CD4-positive, alpha-beta T cell treated with Interleukin-1 beta for 1 hour (primary cell): Measurements from ENCODE around the gene DRC1.

Experiments
- DNase-seq, 2 donors: peaks; one replicate each; pipeline ENCODE4 v3.0.0-alpha.2; 2020 to 2022

The DRC1 gene

GRCh38 chr2:26400723-26401122, 997 bp upstream of the DRC1 start:
- no peak for DNase-seq

GRCh38 chr2:26407526-26407925, 5.8 kb downstream of the DRC1 start:
- no peak for DNase-seq

DNA sequence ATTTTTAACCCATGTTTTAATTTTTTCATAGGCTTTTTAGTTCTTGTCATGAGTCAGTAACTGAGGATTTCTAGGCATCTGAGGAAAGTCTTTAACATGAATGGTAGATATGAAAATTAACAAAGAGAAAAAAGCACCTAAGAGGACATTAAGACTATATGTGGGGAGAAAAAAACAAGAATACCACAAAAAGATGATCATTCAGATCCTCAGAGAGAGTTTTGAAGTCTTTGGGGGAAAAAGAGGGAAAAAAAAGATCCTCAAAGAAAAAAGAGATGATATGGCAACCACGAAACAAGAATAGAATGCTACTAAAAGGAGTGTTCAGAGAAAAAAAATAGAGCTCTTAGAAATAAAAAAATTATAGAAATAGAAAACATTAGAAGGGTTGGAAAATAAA, 8.1 kb downstream of the DRC1 start:
- no peak for DNase-seq

GRCh38 chr2:26410764-26411243, 9.1 kb downstream of the DRC1 start:
- DNase-seq, result no peak

GRCh38 chr2:26411419-26411818, 9.7 kb downstream of the DRC1 start:
- DNase-seq, result no peak

GRCh38 chr2:26412091-26412673, 10.5 kb downstream of the DRC1 start:
- DNase-seq, result peak in 1 of 2 donors; percentile 5

GRCh38 chr2:26414311-26414710, 12.6 kb downstream of the DRC1 start:
- no peak for DNase-seq

DNA sequence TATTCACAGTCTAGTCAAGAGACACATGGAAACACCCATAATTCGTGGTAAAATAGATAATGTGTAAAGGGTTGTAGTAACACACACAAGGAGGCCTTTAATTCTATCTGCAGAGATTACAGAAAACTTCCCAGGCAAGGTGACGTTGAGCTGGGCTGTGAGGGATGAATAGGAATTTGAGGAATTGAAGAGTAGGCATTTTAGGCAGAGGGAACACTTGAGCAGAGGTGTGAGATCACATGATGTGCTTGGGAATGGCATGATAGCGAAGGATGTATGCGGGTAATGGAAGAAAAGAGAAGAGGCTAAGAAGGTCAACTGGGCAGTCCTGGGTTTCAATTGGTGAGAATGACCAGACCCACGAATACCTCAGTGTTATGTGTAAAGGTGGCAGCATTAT, 20.2 kb downstream of the DRC1 start:
- no peak for DNase-seq

DNA sequence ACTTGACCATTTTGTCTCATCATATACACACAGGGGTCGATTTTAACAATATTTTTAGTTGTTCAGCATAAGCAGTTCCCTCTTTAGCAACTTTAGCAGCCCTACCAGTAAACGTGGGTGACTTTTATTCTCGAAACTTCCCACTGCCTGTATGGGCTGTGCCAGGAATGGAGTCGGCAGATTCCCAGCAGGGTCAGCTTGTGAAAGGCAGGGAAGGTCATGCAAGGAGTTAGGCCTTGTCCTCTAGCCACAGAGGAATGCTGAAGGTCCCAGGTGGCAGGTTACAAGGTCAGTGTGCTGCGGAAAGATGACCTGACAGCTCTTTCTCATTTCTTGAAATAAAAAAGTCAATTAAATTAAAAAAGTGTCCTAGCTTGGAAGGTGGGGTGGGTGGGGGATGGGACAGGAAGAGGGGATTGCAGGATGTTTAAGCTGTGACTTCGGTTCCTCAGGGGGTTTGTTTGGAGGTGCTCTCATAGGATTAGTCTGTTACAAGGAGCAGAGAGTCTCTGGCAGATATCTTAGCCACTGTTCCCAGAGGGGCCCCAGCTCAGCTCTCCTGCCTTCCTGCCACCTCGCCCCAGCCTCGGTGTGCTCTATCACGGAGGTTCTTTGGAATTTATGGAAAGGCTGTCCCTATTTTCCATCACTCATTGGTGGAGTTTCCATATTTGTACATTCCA, 21.4 kb downstream of the DRC1 start:
- no peak for DNase-seq

GRCh38 chr2:26423750-26424149, 22.0 kb downstream of the DRC1 start:
- no peak for DNase-seq

- DNase-seq, result no peak
These were observed 22.5 kb downstream of the DRC1 start for GRCh38 chr2:26424221-26424620.

DNA sequence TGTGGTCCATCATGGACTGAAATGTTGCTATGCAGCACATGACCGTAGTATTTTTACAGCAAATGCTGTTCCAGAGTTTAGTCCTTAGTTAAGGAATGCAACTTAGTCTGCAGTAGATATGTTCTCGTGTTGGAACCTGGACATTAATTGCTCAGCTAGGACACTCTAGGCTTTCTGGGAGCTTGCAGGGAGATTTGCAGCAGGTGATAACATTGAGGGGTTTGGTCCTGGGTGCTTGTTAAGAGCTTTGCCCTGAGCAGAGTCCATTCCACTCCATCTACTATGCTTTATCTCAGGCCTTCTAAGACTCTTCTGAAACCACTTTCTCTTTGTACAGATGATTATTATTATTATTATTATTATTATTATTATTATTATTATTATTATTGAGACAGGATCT, 27.1 kb downstream of the DRC1 start:
- DNase-seq, result no peak

- DNase-seq, result no peak
These were observed 28.3 kb downstream of the DRC1 start for GRCh38 chr2:26429779-26430578.

- DNase-seq, result no peak
These were observed 29.1 kb downstream of the DRC1 start for GRCh38 chr2:26430826-26431225.

- no peak for DNase-seq
These were observed 30.6 kb downstream of the DRC1 start for GRCh38 chr2:26432363-26432762.

DNA sequence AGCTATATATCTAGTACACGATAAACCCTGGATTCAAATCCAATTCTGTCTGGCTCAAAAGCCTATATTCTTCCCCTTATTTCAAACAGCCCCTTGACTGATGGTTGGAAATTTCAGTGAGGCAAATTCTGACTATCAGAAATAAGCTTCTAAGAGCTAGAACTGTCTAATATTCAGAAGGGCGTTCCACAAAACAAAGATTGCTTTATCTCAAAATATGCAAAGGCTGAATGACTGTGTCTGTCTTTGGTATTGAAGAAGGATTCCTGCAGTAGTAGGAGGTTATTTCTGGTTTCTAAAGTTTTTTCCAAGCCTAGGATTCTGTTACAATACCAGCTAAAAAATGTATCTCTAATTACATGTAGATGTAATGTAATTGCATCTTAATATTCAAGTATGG, 31.1 kb downstream of the DRC1 start:
- no peak for DNase-seq

GRCh38 chr2:26435106-26435505, 33.4 kb downstream of the DRC1 start:
- DNase-seq, result no peak

DNA sequence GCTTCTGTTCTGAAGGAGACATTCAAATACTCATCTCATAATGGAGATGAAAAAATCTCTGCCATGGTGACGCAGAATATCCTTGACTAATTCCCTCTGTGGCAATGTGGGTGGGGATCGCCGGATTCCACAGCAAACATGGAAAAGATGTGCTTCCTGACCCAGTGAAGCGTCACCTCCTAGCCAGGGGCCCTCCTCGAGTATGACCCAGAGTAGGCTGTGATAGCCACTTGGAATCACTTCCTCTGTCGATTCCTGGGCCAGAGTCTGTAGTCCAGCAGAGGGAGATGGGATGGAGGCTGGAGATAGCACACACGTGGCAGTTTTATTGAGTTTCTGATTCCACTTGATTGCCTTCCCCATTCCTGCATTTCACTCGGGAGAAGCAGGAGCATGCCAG, 36.8 kb downstream of the DRC1 start:
- no peak for DNase-seq

- no peak for DNase-seq
These were observed 37.2 kb downstream of the DRC1 start for GRCh38 chr2:26438926-26439325.

- no peak for DNase-seq
These were observed 40.6 kb downstream of the DRC1 start for GRCh38 chr2:26442301-26442700.

- no peak for DNase-seq
These were observed 41.0 kb downstream of the DRC1 start for GRCh38 chr2:26442707-26443106.

DNA sequence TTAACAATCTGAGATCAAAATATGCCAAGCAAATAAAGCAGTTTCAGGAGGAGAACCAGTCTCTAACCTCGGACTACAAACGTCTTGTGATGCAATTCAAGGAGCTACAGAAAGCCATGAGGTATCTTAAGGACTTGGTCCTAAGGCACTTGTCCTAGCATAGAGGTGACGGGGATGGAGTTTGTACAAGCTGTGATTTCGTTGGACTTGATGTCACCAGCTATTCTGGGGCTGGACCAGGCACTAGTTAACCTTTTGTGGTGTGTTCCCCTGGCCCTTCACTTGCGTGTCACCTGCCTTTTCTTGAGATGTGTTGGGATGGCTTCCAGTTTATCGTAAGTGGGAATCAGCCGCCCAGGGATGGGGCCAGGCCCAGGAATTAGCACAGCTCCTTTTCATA, 42.5 kb downstream of the DRC1 start:
- DNase-seq, result no peak

DNA sequence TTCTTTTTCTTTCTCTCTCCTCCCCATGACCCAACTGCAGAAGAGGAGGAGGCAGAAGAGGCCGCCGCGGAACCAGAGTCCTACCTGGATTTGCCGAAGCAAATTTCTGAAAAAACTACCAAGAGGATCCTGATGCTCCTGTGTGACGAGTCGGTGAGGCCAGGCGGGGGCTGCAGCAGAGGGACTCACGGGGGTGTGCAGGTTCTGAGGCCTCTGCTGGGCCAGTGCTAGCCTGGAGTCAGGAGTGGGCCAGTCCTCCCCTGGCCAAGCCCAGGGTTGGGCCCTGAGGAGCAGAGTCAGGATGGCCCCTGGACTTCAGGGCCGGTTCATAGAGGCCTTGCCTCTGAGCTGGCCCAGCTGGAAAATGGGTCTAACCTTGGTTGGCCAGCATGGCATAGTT, 46.9 kb downstream of the DRC1 start:
- DNase-seq, result no peak
